Activated T-helper 1 cell treated with anti-CD3 and anti-CD28 coated beads, Interleukin-2, amount 50 U/mL, for 16 hours (primary cell): Measurements from ENCODE around the gene DNAH6.

ENCODE experiments used
- DNase-seq, 2 donors: peaks; one replicate each; pipeline ENCODE4 v3.0.0-alpha.2; 2020; ENCODE audit warnings: low read depth in 1 of 2, low spot score in 1 of 2

The DNAH6 gene

DNA sequence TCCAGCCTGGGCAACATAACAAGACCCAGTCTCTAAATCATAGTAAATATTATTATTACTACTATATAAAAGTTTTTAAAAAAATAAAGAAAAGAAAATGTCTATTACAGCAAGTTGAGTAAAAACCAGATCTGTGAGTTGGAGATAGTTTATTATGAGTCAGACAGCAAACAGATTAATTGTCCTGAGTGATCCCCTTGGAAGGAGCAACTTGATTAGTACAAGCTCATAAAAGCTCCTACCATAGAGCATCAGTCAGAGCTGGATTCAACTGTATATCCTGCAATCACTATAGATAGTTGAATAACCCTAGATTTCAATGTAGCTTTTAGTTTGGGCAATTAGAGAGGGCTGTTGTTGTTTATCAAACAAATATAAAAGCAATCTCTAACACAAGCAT, 280.5 kb downstream of the DNAH6 start:
- no peak for DNase-seq

GRCh38 chr2:84797271-84797670, 281.0 kb downstream of the DNAH6 start:
- no peak for DNase-seq

DNA sequence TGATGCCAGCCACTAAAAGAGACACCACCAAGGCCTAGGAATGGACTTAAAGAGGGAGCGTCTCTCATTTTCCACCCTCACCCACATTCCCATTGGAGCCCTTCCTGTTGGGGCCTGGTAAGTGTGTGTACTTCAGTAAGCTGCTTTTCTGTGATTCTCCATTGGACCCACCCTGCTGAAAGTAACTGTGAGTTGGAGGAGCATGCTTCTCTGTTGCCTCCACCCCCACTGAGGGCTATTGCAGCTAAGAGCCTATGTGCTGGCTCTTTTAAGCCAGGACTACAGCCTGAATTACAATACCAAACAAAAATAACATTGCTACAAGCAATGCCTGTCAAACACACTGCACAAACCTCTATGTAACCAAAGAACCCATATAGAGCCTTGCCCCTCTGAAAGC, 283.5 kb downstream of the DNAH6 start:
- DNase-seq, result no peak

GRCh38 chr2:84800194-84800805, 284.0 kb downstream of the DNAH6 start:
- no peak for DNase-seq

DNA sequence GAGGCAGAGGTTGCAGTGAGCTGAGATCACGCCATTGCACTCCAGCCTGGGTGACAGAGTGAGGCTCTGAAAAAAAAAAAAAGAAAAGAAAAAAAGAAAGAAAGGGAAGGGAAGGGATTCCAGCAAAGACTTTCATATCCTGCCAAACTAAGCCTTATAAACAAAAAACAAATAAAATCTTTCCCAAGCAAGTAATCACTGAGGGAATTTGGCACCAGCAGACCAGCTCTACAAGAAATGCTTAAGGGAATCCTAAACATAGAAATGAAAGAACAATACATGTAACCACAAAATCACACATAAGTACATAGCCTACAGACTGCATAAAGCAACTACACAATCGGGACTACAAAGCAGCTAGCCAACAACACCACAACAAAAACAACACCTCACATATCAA, 285.5 kb downstream of the DNAH6 start:
- no peak for DNase-seq

- DNase-seq, result no peak
These were observed 289.1 kb downstream of the DNAH6 start for GRCh38 chr2:84805250-84805958.

- DNase-seq, result no peak
These were observed 290.8 kb downstream of the DNAH6 start for GRCh38 chr2:84807063-84807485.

- DNase-seq, result no peak
These were observed 292.0 kb downstream of the DNAH6 start for GRCh38 chr2:84808279-84808678.

- DNase-seq, result no peak
These were observed 295.6 kb downstream of the DNAH6 start for GRCh38 chr2:84811839-84812431.

- no peak for DNase-seq
These were observed 298.8 kb downstream of the DNAH6 start for GRCh38 chr2:84815146-84815545.

DNA sequence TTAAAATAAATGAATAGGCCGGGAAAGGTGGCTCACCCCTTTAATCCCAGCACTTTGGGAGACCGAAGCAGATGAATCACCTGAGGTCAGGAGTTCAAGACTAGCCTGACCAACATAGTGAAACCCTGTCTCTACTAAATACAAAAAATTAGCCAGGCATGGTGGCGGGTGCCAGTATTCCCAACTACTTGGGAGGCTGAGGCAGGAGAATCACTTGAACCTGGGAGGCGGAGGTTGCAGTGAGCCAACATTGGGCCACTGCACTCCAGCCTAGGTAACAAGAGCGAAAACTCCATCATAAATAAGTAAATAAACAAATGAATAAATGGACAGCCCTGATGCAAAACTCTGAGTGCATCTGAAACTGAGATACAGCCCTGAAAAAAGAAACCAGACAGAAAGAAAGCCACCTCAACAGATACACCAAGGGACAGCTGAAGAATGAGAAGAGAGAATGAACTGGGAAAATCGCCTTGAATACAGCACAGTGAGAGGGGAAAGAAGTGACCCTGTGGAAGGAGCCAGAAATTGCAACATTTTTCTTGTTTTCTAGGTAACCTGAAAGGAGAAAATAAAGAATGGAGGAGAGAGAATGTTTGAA, 300.2 kb downstream of the DNAH6 start:
- no peak for DNase-seq

- no peak for DNase-seq
These were observed 300.9 kb downstream of the DNAH6 start for GRCh38 chr2:84817239-84817655.

- no peak for DNase-seq
These were observed 305.5 kb downstream of the DNAH6 start for GRCh38 chr2:84821806-84822205.

GRCh38 chr2:84823229-84823628, 306.9 kb downstream of the DNAH6 start:
- DNase-seq, result no peak

DNA sequence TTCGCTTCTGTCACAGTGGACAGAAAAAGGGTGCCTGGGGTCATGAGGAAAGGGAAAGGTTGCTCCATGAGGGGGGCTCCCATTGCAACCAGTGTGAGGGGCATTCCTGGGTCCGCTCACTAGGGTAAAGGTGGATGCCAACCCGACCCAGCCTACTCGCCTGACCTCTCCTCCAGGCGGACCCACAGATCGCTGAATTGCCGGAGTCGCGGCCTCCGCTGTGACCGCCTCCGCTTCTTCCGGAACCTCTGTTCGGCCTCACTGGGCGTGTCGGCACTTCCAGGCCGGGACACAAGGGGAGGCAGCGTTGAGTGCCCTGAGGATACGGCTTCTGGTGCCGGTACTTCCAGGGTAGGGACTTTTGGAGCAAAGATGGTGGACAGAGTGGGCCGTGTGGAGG, 307.5 kb downstream of the DNAH6 start:
- no peak for DNase-seq

DNA sequence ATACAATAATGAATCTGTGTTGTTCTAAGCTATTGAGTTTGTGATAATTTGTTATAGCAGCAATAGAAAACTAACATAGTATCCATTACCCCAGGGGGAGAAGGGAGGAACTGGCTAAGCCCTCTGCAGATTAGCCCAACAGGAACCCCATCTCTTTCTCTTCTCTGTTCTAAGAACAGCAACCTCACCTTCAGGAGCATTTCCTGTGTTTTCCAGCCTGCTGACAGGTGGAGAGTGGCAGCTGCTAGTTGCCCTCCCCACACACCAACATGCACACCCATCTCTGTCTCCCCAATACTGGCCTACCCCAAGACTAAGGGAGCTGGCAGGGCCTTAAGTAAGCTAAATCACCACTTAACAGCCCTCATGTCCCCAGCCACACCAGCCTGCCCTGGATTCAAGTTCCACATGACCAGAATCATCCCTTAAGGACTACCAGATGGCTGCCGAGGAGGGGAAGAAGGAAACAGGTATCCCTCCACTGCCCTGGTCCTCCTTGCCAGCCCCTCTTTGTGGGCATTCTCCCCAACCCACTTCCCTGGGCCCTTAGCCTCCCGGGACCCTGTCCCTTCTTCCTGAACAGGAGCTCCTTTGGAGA, 311.8 kb downstream of the DNAH6 start:
- DNase-seq, result no peak

DNA sequence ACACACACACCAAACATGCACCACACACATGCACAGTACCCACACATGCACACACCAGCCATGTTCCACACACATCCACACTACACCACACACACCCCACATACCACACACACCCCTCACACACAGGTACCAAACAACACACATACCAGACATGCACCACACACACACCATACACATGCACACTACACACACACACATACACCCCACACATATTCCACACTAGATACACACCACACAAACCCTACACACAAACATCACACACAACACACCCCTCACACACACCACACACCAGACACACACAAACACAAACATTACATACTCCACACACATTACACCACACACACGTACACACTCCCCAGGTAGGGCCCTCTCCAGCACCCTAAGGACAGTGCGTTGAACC, 313.4 kb downstream of the DNAH6 start:
- DNase-seq, result no peak

DNA sequence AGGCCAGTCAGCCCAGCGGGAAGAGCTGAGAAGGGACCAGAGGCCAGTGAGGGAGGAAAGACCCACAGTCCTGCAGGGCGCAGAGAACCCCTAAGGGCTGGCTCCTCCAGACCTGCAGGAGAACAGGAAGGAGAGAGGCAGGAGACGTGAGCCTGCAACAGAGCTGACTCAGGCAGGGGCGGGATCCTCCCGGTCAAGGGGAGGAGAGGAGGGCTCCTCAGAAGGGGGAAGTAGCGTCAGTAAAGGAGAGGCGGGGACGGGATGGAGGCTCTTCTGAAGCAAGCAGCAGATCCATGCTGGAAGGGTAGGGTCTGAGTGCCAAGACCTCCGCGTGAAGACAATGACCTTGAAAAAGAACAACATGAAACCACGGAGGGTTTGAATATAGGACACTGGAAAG, 313.8 kb downstream of the DNAH6 start:
- no peak for DNase-seq

DNA sequence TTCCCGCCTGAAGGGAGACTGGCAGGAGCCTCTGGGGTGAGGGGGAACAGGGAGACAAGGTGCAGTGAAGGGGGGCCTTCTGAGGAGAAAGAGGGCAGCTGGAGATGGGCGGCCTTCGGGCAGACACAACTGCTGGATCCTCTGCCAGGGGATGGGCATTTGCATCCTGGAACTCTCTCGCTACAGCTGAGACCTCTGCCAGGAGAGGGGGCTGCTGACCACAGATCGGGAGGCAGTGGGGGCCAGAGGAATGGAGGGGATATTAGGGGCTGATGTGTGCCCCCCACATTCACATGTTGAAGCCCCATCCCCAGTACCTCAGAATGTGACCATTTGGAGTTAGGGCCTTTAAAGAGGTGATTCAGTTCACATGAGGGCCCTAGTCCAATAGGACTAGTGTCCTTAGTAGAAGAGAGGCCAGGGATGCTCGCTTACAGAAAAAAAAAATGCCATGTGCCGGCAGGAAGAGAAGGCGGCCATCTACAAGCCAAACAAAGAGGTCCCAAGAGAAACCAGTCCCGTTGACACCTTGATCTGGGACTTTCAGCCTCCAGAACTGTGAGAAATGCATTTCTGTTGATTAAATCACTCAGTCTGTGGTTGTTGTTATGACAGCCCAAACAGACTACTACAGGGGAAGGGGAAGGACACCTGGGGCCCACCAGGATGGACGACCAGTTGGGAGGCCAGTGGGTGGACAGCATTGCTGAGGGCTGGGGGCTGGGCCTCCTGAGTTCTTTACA, 314.6 kb downstream of the DNAH6 start:
- no peak for DNase-seq

GRCh38 chr2:84832772-84833461, 316.6 kb downstream of the DNAH6 start:
- no peak for DNase-seq
